ENCODE data around the gene PTAFR. TPM values are rescaled to one million over a fixed set of nuclear protein-coding genes. Genes with fewer than 3 reads are reported as not detected.

Gene PTAFR
- polyA plus RNA-seq, 2 of the 4 experiments (the other 2 are of a cell fraction), result 0.17 to 0.58 TPM

- H3K4me1 ChIP-seq, result peaks cover 11% of the 10 kb centered on the region; the same call in 1 of the 3 replicates
- ChIA-PET POLR2A (no interaction called here), CTCF (interaction anchor here (0.6 to 1.5 kb wide), 5 partner anchors 7 to 439 kb away, joined by 3 to 5 read pairs (median 3); partner anchors contain the start of gene PTAFR)
- no peak for ATAC-seq
- H3K9me3 ChIP-seq, result no peaks in the 10 kb centered on the region
- no peak for DNase-seq (ENCODE audit: low read depth in 1 of 2, low spot score in 1 of 2)
- no peak for TF ChIP-seq HOXB13 (CRISPR knock-in tag; IDR thresholded peaks at IDR 0.05; ENCODE audit: low read depth)
- TF ChIP-seq, protein P1, sequence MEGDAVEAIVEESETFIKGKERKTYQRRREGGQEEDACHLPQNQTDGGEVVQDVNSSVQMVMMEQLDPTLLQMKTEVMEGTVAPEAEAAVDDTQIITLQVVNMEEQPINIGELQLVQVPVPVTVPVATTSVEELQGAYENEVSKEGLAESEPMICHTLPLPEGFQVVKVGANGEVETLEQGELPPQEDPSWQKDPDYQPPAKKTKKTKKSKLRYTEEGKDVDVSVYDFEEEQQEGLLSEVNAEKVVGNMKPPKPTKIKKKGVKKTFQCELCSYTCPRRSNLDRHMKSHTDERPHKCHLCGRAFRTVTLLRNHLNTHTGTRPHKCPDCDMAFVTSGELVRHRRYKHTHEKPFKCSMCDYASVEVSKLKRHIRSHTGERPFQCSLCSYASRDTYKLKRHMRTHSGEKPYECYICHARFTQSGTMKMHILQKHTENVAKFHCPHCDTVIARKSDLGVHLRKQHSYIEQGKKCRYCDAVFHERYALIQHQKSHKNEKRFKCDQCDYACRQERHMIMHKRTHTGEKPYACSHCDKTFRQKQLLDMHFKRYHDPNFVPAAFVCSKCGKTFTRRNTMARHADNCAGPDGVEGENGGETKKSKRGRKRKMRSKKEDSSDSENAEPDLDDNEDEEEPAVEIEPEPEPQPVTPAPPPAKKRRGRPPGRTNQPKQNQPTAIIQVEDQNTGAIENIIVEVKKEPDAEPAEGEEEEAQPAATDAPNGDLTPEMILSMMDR (IDR thresholded peaks at IDR 0.05), result no peak
- TF ChIP-seq MAFK (IDR thresholded peaks at IDR 0.05; ENCODE audit: partially characterized antibody), result no peak
- no peak for TF ChIP-seq ZSCAN20 (CRISPR knock-in tag; IDR thresholded peaks at IDR 0.05)
- TF ChIP-seq HOXA7 (CRISPR knock-in tag; IDR thresholded peaks at IDR 0.05), result no peak
- TF ChIP-seq TP53 (CRISPR knock-in tag; IDR thresholded peaks at IDR 0.05), result no peak
- WGBS (ENCODE audit: missing lambda C conversion rate), result 69% methylated on average over 4 of the region's 4 CpGs
- H3K4me2 ChIP-seq, result no peak overlapping the region
- no peak for FAIRE-seq
- no peak overlapping the region for H3K4me3 ChIP-seq
- H3K27ac ChIP-seq, result 0 out of 6 replicates have a peak overlapping the region, but pooled peaks of 1 of the 2 experiments have one; percentile 17
Measured at GRCh38 chr1:28115267-28115666, 61.2 kb downstream of the PTAFR start.

- DNase-seq (ENCODE audit: low read depth in 1 of 2, low spot score in 1 of 2) (no peak), ATAC-seq (no peak), FAIRE-seq (no peak)
- Histone ChIP-seq H3K4me1 (peaks cover 11% of the 10 kb centered on the region; the same call in 1 of the 3 replicates), H3K9me3 (no peaks in the 10 kb centered on the region), H3K27ac (no peak overlapping the region), H3K4me3 (no peak overlapping the region), H3K4me2 (no peak overlapping the region)
- ChIA-PET POLR2A (no interaction called here), CTCF (interaction anchor here (0.6 to 1.5 kb wide), 5 partner anchors 8 to 438 kb away, joined by 3 to 5 read pairs (median 3); partner anchors contain the start of gene PTAFR)
- 85% methylated on average over 2 of the region's 2 CpGs for WGBS (ENCODE audit: missing lambda C conversion rate)
- TF ChIP-seq RARB (CRISPR knock-in tag; IDR thresholded peaks at IDR 0.05) (no peak), CHD2 (IDR thresholded peaks at IDR 0.05; ENCODE audit: low read length, partially characterized antibody) (no peak), HEYL (CRISPR knock-in tag; IDR thresholded peaks at IDR 0.05) (no peak), HOXB13 (CRISPR knock-in tag; IDR thresholded peaks at IDR 0.05; ENCODE audit: low read depth) (no peak)
- TF ChIP-seq, protein P1 (IDR thresholded peaks at IDR 0.05), result no peak
Measured at GRCh38 chr1:28114844-28115243, 61.6 kb downstream of the PTAFR start.

- 78% methylated on average over 3 of the region's 3 CpGs for WGBS (ENCODE audit: missing lambda C conversion rate)
- CTCF ChIA-PET, result interaction anchor here (1.0 to 2.1 kb wide), 5 partner anchors 9 to 95 kb away, joined by 3 to 14 read pairs (median 5); no protein-coding TSS in a partner anchor
- Histone ChIP-seq H3K4me3 (no peak overlapping the region), H3K4me2 (no peak overlapping the region; the same call in 2 of the 3 replicates), H3K9me3 (no peaks in the 10 kb centered on the region), H3K27ac (peak overlapping the region in 1 of 2 experiments; percentile 45; a peak in 2 of 6 replicates), H3K4me1 (peaks cover 11% of the 10 kb centered on the region; the same call in 1 of the 3 replicates)
- FAIRE-seq (no peak), ATAC-seq (no peak; a peak in 1 of 6 replicates), DNase-seq (ENCODE audit: low read depth in 1 of 2, low spot score in 1 of 2) (peak in 1 of 2 experiments; percentile 39)
- POLR2A ChIA-PET, result no interaction called here
- TF ChIP-seq CBX8 (IDR thresholded peaks at IDR 0.05), result no peak
- TF ChIP-seq FOSL2 (IDR thresholded peaks at IDR 0.05), result no peak
- TF ChIP-seq FOSL2 (CRISPR knock-in tag; IDR thresholded peaks at IDR 0.05), result no peak
- TF ChIP-seq MAX (IDR thresholded peaks at IDR 0.05), result no peak
- TF ChIP-seq TFCP2L1 (CRISPR knock-in tag; IDR thresholded peaks at IDR 0.05), result no peak
- TF ChIP-seq, protein P2, sequence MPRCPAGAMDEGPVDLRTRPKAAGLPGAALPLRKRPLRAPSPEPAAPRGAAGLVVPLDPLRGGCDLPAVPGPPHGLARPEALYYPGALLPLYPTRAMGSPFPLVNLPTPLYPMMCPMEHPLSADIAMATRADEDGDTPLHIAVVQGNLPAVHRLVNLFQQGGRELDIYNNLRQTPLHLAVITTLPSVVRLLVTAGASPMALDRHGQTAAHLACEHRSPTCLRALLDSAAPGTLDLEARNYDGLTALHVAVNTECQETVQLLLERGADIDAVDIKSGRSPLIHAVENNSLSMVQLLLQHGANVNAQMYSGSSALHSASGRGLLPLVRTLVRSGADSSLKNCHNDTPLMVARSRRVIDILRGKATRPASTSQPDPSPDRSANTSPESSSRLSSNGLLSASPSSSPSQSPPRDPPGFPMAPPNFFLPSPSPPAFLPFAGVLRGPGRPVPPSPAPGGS (IDR thresholded peaks at IDR 0.05), result no peak
- TF ChIP-seq RARB (CRISPR knock-in tag; IDR thresholded peaks at IDR 0.05), result no peak
- no peak for TF ChIP-seq EHF (CRISPR knock-in tag; IDR thresholded peaks at IDR 0.05)
- TF ChIP-seq HOXA7 (CRISPR knock-in tag; IDR thresholded peaks at IDR 0.05), result no peak
- no peak for TF ChIP-seq EHMT2 (IDR thresholded peaks at IDR 0.05; ENCODE audit: low read depth)
- no peak for TF ChIP-seq JUNB (IDR thresholded peaks at IDR 0.05)
- no peak for TF ChIP-seq RFX5 (IDR thresholded peaks at IDR 0.05)
- TF ChIP-seq, protein P3, sequence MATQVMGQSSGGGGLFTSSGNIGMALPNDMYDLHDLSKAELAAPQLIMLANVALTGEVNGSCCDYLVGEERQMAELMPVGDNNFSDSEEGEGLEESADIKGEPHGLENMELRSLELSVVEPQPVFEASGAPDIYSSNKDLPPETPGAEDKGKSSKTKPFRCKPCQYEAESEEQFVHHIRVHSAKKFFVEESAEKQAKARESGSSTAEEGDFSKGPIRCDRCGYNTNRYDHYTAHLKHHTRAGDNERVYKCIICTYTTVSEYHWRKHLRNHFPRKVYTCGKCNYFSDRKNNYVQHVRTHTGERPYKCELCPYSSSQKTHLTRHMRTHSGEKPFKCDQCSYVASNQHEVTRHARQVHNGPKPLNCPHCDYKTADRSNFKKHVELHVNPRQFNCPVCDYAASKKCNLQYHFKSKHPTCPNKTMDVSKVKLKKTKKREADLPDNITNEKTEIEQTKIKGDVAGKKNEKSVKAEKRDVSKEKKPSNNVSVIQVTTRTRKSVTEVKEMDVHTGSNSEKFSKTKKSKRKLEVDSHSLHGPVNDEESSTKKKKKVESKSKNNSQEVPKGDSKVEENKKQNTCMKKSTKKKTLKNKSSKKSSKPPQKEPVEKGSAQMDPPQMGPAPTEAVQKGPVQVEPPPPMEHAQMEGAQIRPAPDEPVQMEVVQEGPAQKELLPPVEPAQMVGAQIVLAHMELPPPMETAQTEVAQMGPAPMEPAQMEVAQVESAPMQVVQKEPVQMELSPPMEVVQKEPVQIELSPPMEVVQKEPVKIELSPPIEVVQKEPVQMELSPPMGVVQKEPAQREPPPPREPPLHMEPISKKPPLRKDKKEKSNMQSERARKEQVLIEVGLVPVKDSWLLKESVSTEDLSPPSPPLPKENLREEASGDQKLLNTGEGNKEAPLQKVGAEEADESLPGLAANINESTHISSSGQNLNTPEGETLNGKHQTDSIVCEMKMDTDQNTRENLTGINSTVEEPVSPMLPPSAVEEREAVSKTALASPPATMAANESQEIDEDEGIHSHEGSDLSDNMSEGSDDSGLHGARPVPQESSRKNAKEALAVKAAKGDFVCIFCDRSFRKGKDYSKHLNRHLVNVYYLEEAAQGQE (IDR thresholded peaks at IDR 0.05), result no peak
- no peak for TF ChIP-seq CHD4 (IDR thresholded peaks at IDR 0.05; ENCODE audit: borderline replicate concordance)
Measured at GRCh38 chr1:28113242-28113572, 63.3 kb downstream of the PTAFR start.

Measured in A549 (cell line).